ENCODE measurements around the gene CASP2.
"Not testable (repeated sequence)": the region's sequence is repeated elsewhere in the genome, so short reads cannot be mapped to it uniquely, and the experiment has no call there.

The CASP2 gene

GRCh38 chr7:143265017-143265693, 23.0 kb upstream of the CASP2 start:
- no peak for DNase-seq

- DNase-seq, result no peak
Measured at GRCh38 chr7:143269251-143269650, 18.9 kb upstream of the CASP2 start.

DNA sequence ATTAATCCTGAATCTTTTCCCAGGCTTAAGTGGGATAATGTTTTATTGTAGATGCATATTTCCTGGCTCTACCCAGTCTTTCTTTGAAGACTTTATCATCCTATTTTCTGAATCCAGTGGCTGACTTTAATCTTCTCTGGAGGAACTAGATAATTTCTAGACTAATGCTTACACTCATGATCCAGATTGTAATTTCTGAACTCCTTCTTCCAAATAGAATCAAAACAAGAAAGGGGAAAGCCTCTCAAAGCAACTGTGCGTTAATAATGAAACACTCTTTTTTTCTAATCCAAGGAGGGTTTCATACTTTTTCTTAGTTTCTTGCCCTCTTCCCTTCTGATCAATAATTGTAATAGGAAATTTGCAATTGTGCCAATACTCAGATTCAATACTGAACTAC, 16.9 kb upstream of the CASP2 start:
- DNase-seq, result no peak

- no peak for DNase-seq
Measured at GRCh38 chr7:143272871-143273270, 15.3 kb upstream of the CASP2 start.

DNA sequence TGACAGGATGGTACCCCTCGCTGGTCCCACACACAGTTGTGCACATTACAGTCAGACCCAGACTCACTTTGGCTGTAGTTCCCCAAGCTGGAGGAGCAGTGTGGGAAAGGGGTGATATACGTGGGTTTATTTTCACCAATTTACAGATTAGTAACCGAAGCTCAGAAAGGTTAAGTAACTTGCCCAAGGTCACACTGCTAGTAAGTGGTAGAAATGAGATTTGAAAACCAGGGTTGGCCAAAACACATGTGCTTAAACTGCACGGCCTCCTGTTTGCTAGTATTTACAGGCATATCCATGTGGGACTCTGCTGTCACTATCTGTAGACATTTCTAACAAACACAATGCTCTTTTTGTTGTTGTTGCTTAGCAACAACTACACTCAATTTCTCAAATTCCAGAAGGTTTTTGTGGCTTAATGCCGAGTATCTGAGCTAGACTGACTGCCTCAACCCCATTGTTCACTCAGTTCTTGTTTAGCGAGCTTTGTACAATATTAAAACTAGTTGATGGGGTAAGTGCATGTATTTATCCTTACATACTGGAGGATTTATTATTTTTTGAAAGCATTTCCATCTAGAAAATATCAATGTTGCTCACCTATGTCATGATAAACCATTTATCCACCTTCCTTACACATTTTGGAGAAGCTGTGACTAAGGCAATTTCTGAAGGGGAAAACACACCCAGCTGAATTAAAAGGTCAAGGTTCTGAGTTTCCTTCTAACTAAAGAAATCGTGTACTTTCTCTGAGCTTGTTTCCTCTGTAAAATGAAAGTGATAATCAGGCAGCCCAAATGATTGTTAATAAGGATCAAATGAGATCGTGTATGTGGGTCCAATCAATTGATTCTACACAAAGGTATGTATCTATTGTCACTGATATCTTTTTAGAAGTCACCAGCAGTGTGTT, 8.7 kb upstream of the CASP2 start:
- no peak for DNase-seq

- no peak for DNase-seq
Measured at GRCh38 chr7:143280160-143280559, 8.0 kb upstream of the CASP2 start.

DNA sequence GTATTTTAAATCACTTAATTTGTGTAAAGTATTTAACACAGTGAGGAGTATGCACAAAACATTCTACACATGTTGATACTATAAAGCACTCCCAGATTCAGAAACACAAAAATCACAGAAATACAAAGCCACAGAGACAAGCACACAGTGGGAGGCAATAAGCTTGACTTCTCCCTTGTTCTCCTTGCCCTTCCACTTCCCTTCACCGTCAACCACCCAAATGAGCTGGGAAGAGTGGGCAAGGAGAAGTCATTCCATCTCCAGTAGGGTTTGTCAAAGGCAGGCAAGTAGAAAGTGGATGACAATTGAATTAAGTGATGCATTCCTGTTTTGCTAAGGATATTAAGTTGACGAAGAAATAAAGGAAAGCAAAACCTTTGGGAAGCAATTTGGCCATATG, 7.6 kb upstream of the CASP2 start:
- no peak for DNase-seq

- DNase-seq, result no peak
Measured at GRCh38 chr7:143281529-143281928, 6.6 kb upstream of the CASP2 start.

DNA sequence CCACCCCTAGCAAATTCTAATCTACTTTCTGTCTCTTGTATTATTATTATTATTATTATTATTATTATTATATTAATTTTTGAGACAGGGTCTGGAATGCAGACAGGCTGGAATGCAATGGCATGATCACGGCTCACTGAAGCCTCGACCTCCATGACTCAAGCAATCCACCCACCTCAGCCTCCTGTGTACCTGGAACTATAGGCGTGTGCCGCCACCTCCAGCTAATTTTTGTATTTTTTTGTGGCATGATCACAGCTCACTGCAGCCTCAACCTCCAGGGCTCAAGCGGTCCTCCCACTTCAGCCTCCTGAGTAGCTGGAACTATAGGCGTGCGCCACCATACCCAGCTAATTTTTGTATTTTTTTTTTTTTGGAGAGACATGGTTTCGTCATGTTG, 6.0 kb upstream of the CASP2 start:
- no peak for DNase-seq

DNA sequence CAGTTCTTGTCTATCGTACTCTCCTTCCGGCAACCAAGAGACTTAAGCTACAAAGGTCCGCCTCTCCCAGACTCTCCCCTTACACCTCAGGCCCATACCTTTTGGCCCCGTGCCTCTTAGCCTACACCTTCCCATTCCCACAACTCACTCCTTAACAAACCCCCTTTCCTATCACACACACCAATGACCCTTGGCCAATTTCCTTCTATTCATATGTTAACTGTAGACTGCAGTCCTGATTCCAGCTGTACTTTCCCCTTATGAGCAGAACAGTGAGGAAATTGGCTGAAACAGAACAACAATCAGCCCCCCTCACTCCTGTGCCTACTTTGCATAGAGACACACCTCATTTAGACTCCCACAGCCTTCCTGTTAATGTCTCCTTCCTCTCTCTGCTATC, 4.8 kb upstream of the CASP2 start:
- DNase-seq, result no peak

- peak; percentile 65 for DNase-seq
Measured at GRCh38 chr7:143284591-143285469, 3.3 kb upstream of the CASP2 start, which contains the start of gene TMEM139. Gene TMEM139 (plus strand): TSS chr7:143284958. CDS start chr7:143285958, 1,000 bp downstream.

GRCh38 chr7:143285470-143285778, 2.7 kb upstream of the CASP2 start:
- DNase-seq, result no peak

DNA sequence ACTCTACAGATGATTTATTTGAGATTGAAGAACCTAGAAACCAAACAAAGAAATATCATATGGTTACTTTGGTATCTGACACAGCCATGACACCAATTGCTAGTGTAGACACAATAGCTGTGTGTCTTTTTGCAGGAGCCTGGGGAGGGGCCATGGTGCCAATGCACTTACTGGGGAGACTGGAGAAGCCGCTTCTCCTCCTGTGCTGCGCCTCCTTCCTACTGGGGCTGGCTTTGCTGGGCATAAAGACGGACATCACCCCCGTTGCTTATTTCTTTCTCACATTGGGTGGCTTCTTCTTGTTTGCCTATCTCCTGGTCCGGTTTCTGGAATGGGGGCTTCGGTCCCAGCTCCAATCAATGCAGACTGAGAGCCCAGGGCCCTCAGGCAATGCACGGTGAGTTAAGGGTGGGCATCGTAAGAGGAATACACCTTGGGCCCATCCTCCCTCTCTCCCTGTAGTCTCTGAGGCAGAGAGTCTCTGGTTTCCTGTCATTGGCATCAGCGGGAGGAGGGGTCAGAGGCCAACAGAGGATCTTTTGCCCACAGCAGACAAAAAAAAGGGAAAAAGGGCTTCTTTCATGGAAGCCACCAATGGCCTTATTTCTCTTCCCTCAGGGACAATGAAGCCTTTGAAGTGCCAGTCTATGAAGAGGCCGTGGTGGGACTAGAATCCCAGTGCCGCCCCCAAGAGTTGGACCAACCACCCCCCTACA, 2.2 kb upstream of the CASP2 start:
- no peak for DNase-seq

DNA sequence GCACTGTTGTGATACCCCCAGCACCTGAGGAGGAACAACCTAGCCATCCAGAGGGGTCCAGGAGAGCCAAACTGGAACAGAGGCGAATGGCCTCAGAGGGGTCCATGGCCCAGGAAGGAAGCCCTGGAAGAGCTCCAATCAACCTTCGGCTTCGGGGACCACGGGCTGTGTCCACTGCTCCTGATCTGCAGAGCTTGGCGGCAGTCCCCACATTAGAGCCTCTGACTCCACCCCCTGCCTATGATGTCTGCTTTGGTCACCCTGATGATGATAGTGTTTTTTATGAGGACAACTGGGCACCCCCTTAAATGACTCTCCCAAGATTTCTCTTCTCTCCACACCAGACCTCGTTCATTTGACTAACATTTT, 1.6 kb upstream of the CASP2 start:
- no peak for DNase-seq

DNA sequence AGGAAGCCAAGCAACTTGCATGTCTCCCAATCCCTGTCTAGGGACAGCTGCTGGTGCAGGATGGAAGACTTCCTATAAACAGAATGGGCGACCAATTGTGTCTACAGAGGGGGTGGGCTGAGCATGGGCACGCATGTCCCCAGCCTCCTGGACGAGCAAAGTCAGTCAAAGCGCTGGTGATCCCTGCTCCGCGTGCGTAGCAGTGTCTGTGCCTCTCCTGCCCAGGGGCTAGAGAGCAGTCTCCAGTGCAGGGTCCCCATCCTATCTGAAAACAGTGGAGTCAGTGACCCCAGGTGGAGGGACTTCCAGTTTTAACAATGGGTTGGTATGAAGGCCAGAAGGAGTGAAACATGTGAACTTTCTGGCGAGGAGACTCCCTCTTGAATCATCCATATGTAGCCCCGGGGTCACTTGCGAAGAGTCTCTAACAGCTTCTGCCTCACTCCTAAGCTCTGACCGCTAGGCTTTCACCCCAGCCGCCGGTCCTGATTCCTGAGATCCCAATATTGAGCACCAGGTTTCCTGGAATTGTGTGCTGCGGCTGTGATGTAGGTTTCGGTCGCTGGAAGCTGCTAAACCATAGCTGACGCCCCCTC, 714 bp upstream of the CASP2 start:
- DNase-seq, result no peak

GRCh38 chr7:143288836-143289235, 685 bp downstream of the CASP2 start:
- DNase-seq, result no peak

DNA sequence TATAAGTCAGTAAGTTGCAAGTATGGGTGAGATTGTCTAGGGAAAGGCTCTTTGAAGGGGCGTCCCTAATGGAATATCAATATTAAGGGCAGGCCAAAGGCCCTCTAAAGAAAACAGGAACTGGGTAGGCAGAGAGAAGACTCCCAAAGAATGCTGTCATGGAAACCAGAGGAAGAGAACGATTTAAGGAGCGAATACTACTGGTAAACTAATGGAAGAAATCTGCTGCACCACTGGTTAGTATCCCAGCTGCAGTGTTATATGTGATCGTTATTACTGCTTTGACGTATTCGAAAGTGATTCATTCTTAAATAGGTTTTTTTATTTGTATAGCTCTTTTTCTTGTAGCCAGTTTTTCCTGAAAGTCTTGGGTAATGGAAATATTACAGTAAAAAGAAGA, 1.3 kb downstream of the CASP2 start:
- DNase-seq, result no peak

- DNase-seq, result not testable (repeated sequence)
Measured at GRCh38 chr7:143289888-143290287, 1.7 kb downstream of the CASP2 start.

- DNase-seq, result no peak
Measured at GRCh38 chr7:143290293-143290692, 2.1 kb downstream of the CASP2 start.

GRCh38 chr7:143292876-143293275, 4.7 kb downstream of the CASP2 start:
- no peak for DNase-seq

- DNase-seq, result no peak
Measured at GRCh38 chr7:143295870-143296269, 7.7 kb downstream of the CASP2 start.

GRCh38 chr7:143296686-143297085, 8.5 kb downstream of the CASP2 start:
- DNase-seq, result no peak
